GM19463 (cell line): ENCODE data around the gene GRB7.
A peak's percentile ranks its signal among the peaks of the same experiment; 100 is the strongest.
"Not testable (repeated sequence)": the region's sequence is repeated elsewhere in the genome, so short reads cannot be mapped to it uniquely, and the experiment has no call there.

Experiments used
- ATAC-seq: cut with Tn5 transposase; IDR thresholded peaks from one replicate; pipeline ENCODE4 v1.9.1; 2021; ENCODE audit warnings: mild to moderate bottlenecking, moderate library complexity; ENCODE audit not compliant: unreplicated experiment

Gene GRB7

DNA sequence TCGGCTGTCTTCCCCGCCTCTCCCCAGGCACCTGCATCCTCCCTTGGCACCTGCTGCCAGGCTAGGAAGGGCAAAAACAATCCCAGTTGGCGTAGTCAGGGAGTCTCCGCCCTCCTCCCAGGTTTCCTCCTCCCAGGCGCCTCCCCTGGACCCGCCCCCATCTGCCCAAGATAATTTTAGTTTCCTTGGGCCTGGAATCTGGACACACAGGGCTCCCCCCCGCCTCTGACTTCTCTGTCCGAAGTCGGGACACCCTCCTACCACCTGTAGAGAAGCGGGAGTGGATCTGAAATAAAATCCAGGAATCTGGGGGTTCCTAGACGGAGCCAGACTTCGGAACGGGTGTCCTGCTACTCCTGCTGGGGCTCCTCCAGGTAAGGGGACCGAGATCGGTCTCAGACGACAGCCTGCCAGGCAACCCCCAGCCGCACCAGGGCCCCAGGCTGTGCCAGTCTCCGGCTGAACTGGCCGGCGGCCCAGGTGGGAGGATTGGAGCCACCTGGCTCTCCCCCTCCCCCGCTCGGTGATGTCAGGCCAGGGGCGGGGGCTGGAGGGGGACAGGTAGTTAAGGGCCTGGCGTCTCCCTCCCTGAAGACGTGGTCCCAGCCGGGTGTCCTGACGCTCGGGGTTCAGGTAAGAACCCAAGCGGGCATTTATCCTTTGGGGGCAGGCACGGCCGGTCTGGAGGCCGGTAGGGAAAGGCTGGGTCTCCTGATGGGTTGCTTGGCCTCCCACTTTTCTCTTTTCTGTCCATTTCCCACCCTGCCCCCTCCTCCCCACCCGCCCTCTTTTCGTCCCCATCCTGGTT is at the start of gene GRB7:
Gene GRB7 (plus strand): TSS at position 179 of the 808 bp plus-strand sequence. CDS start 4,364 bp downstream, outside the sequence.
- no peak for ATAC-seq

DNA sequence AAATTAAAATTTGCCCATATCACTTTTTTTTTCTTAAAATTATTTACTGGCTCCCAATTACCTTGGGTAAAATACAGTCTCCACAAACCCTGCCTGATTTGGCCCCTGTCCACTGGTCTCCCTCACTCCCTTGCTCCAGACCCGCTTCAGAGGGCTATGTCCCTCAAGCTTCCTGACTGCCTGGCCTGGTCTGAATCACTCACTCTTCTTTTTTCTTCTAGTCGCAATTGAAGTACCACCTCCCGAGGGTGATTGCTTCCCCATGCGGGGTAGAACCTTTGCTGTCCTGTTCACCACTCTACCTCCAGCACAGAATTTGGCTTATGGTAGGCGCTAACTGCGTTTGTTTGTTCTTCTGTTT is 49.3 kb upstream of the GRB7 start:
- ATAC-seq: no peak

DNA sequence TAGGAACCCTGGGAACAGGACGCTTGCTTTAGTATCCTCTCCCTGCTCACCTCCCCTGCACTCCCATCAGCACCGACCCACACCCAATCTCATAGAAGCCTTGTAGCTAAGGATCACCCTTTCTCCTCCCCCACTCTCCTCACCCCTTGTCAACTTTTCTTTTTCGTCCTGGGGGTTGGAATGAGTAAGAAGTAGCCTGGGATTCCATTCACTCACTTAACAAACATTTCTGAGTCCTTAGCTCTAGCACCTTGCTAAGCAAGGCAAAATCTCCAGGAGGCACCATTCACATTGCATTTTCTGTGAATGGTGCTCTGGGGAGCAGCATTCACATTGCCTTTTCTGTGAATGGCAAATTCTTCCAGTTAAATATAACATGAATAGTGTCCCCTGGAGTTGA is 48.8 kb upstream of the GRB7 start:
- ATAC-seq: no peak

DNA sequence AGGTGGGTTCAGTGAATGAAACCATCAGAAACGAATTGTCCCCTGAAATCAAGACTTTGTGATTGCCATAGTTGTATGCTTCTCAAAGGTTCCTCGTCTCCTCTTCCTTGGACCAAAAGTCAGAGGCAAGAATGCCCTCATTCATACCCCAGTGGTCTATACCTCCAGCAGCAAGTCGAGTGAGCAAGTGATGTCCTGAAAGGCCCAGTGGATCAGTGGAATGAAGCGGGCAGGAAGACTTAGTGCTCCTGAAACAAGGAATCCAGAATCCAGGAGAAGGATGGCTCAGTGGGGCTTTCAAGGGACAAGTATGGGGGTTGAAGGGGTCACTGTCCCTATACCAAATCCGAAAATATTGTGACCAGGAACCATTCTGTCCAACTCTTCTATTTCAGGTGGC is 43.1 kb upstream of the GRB7 start:
- ATAC-seq: no peak

DNA sequence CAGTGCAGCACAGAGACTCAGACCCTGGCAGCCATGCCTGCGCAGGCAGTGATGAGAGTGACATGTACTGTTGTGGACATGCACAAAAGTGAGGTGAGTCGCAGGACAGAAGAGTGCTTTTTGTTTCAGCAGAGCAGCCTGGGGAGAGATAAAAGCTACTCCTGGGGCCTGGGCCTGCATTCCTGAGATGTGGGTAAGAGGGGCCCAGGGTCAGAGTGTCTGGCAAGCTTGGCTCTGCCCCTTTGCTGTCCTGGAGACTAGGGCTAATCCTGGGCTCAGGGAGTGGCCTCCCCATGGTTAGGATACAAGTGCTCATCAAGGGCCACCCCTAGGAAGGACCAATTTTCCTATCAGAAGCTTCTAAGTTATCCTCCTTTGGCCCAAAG is 42.7 kb upstream of the GRB7 start:
- no peak for ATAC-seq

DNA sequence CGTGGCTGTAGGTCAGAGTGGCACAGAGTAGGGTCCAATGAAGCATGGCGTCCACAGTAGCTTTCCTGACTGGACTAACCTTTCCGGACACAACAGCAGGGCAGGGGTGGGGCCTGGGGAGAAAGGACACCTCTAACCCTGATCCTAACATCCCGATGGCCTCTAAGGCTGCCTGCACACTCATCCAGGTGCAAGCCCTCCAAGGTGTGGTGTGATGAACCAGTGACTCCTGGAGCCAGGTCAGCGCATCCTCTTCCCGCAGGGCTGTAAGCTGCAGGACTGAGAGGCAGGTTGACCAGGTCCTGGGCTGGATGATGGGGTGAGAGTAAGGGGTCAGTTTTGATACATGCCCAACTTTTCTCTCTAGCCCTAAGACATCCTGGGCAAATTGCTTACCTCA is 41.0 kb upstream of the GRB7 start:
- ATAC-seq: no peak

DNA sequence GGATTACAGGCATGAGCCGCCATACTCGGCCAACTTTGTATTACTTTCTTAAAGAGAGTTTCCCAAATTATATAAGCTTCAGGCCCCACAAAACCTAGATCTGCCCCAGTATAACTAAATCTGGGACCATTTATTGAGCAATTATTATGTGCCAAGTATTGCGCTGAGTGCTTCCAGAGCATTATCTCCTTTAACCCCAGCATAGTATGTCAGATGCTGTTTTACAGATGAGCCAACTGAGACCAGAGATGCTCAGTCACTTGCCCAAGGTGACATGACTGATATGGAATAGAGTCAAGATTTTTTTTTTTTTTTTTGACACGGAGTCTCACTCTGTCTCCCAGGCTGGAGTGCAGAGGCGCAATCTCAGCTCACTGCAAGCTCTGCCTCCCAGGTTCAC is 39.8 kb upstream of the GRB7 start:
- ATAC-seq: no peak

DNA sequence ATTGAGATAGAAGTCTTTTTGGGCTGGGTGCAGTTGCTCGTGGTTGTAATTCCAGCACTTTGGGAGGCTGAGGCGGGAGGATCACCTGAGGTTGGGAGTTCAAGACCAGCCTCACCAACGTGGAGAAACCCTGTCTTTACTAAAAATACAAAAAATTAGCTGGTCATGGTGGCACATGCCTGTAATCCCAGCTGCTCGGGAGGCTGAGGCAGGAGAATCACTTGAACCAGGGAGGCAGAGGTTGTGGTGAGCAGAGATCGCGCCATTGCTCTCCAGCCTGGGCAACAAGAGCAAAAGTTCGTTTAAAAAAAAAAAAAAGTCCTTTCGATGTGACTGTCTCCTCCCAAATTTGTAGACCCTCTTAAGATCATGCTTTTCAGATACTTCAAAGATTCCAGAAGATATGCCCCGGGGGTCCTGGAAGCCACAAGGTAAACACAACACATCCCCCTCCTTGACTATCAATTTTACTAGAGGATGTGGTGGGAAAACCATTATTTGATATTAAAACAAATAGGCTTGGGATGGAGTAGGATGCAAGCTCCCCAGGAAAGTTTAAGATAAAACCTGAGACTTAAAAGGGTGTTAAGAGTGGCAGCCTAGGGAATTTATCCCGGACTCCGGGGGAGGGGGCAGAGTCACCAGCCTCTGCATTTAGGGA is 38.5 kb upstream of the GRB7 start:
- ATAC-seq: not testable (repeated sequence)

DNA sequence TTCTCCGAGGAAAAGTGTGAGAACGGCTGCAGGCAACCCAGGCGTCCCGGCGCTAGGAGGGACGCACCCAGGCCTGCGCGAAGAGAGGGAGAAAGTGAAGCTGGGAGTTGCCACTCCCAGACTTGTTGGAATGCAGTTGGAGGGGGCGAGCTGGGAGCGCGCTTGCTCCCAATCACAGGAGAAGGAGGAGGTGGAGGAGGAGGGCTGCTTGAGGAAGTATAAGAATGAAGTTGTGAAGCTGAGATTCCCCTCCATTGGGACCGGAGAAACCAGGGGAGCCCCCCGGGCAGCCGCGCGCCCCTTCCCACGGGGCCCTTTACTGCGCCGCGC is 38.0 kb upstream of the GRB7 start, which contains the start of gene ERBB2:
Gene ERBB2 (plus strand): TSS at position 247 of the 330 bp plus-strand sequence. CDS start 175 bp downstream, outside the sequence.
- no peak for ATAC-seq

DNA sequence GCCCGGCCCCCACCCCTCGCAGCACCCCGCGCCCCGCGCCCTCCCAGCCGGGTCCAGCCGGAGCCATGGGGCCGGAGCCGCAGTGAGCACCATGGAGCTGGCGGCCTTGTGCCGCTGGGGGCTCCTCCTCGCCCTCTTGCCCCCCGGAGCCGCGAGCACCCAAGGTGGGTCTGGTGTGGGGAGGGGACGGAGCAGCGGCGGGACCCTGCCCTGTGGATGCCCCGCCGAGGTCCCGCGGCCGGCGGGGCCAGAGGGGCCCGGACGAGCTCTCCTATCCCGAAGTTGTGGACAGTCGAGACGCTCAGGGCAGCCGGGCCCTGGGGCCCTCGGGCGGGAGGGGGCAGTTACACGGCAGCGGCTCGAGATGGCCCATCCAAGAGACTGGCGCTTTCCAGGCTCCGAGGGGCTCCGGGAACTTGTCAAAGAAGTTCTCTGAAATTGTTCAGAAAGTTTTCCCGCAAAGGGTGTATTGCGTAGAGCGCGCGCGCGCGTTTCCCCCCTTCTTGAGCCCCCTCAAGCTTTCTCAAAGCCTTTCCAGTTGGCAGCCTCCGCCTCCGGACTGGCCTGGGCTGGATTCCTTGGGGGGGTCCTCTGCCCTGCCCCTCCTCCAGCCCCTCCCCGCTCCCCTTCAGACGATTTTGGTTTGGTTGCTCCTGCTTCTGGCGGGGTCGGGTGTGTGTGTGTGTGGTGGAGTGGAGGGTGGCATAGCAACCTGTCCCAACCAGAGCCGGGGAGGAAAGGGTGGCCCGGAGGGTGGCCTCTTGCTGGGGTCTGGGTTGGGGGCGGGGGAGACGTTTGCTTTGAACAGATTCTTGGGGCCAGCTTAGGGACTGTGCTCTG is 37.4 kb upstream of the GRB7 start:
- ATAC-seq: no peak

DNA sequence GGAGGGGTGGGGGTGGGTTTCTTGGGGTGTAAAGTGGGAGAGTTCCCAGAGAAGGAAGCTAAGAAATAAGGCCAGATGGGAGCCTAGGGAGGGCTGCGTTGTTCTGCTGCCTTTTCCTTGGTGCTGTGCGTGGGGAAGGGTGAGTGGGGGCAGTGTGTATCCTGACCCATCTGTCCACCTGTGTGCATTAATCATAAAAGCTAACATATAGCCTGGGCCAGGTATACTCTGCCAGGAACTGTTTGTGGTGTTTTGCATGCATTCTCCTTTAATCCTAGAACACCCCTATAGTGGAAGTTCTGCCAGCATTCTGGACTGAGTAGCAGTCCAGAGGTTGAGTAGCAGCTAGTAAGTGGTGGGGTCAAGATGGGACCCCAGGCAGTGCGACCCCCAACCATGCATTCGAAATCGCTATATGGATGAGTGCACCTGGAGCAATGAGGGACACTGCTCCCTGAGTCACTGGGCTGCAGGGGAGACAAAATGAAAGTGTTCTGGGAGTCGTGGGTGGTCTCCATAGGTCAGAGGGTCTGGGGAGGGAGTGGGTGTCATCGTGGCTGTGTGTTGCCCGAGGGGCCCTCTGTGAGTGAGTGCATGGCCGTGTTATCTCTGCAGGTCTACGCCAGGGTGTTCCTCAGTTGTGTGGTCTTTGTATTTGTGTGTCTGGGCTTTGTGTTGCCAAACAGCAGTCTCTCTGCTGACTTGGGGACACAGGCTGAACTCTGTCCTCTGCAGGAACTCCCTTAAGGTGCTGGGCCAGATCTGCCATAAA is 36.5 kb upstream of the GRB7 start:
- ATAC-seq: no peak

DNA sequence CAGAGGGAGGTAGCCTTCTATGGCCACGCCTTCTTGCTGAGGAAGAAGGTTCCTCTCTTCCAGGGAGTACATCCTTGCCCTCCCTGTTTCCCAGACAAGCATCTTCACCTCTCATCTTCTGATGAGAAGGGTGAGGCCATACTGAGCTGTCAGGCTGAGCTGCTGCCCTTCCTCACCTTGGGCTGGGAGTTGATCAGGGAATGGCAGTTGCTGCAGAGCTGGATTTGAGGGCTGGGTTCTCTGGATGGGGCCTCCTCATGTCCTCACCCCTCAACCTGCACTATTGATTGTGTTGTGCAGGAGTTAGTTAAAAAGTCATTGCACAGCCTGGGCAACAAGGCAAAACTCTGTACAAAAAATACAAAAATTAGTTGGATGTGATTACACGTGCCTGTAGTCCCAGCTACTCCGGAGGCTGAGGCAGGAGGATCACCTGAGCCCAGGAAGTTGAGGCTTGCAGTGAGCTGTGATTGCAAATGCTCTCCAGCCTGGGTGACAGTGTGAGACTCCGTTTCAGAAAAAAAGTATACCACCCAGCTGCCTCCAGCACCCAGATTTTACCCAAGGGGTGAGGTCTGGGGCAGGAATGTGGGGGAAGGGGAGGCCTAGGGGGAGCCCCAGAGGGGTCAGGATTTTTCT is 35.8 kb upstream of the GRB7 start:
- ATAC-seq: no peak

DNA sequence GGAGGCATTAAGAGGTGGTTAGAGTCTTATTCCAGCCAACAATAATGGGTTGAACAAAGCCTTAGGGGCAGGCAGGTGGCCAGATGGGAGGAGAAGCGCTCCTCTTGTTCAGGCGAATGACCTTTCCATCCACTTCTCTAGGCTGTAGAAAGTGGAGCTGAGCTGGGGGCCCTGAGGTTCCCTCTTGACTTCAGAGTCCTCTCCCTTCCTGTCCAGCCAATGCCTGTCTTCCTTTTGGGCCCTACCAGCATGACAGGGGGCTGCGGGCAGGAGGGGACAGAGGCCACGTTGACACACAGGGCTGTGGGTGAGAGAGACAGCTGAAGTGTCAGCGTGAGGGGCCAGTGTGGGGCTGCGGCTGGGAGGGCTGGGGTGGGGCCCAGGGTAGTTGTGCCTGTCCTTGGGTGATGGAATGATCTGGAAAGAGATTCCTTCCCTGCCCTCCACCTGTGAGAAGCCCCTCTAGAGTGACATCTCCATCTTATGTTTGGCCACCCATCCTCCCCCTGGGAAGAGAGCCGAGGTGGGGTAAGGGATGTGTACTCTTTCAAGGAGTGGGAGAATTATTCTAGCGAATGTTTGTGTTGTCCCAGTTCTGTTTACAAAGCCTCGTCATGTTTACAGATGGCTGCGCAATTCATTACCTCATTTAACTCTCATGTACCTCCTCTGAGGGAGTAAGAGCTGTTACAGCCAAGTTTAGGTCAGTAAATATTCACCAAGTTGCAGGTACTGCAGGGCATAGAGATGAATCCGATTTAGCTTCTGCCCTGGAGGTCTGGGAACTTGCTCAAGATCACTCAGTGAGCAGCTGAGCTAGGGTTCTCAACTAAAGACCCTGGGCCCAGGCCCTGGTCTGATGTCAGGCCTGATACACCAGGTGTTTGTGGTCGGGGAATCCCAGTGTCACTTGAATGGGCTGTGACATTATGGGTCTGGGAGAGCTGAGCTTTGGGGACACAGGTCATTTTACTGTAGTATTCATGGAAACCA is 34.5 kb upstream of the GRB7 start:
- peak; percentile 84 for ATAC-seq

DNA sequence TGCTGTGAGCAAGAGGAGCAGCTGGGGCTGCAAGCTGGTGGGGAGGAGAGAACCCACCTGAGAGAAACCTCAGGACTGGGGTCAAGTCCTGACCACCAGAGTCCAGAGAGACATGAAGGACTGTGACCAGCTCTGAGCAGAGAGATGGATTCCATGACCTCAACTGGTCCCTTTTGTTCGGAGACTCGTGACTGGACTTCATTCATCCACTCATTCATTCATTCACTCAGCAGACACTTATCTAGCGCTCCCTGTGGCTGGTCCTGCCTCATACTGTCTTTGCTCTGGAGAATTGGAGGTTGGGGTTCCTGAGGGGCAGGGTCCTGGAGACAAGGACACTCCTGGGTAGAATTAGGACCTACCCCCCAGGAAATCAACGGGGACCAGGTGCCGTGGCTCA is 33.8 kb upstream of the GRB7 start:
- ATAC-seq: no peak

DNA sequence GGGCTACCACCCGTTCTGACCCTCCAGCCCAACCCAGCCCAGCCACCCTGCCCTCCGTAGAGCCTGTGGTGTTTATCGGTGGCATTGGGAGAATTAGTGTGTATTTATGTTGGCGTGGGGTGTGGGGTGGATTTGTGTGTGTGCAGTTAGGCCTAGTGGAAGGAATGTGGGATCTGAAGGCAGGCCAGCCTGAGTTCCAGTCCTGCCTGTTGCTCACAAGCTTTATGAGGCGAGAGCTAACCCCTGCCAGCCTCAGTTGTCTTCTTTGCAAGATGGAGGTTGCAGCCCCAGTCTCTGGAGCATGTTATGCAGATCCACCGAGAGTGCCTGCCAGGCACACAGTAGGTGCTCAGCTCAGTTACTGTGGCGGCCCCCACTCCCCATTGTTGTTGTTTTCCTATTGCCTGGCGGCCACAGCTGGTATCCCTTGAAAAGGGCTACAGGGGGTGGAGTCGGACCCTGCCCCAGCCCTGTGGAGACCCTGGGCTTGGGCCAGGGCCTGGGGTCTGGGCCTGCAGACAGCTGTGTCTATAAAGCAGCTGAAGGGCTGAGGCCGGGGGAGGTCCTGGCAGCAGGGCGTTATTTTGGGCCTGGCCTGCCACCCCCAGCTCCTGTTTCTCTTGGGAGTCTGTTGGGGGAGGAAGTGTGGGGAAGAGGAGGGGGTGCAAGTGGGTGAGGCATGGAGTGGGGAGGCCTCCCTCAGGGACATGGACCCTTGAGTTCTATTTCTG is 32.8 kb upstream of the GRB7 start:
- ATAC-seq: no peak

DNA sequence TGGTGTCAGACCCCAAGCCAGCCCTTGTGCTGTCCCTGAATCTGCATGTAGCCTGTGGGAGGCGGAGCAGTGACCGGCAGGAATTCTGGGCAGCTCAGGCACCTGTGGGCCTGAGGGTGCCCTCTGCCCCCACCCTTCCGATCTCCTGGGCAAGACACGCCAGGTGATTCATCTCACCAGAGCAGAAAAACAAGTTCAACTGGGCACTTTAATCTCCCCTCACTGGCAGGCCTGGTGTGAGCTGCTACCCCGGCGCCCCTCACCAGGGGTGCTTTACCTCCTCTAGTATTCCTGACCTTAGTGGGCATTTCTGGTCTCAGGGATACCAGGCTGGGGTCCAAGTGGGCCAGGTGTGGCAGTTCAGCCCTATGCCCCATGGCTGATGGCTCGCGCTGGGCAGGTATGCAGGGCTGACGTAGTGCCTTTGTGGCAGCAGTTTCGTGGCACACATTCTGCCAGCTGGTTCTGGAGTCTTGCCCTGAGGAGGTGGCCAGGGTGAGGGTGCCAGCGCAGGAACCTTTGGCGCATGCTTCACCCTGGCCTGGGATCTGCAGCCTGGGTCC is 31.9 kb upstream of the GRB7 start:
- ATAC-seq: no peak

DNA sequence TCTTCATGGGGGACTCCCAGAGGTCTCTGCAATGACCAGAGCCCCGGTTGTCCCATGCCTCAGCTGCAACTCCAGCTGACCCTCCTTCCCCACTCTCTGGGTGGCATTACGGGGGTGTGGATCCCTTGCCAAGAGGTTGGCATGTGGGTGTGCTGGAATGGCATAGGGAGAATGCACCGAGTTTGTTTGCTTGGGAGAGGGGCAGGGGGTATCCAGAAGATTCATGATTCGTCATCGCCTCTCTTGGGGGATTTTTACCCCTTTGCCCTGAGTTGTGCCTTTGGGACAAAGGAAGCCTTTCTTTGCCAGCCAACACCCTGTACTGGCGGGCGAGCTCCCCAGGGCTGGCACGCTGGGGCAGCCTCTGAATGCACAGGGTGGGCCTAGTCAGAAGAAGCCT is 31.4 kb upstream of the GRB7 start:
- no peak for ATAC-seq

DNA sequence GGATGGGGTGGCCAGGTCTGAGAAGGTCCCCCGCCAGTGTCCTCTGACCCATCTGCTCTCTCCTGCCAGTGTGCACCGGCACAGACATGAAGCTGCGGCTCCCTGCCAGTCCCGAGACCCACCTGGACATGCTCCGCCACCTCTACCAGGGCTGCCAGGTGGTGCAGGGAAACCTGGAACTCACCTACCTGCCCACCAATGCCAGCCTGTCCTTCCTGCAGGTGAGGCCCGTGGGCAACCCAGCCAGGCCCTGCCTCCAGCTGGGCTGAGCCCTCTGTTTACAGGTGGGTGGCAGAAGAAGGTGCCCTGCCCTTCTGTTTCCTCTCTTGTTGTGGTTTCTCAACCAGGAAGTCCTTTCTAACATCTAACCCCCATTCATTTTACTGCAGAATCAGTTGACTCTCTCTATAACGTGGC is 30.8 kb upstream of the GRB7 start:
- ATAC-seq: no peak
